AG04449 (cell line): ENCODE data around the gene PTPRM.

Experiments used
- CTCF ChIA-PET: fragments of 350-600 bp; formaldehyde crosslinking; extraction: SDS; loops from one replicate; lab custom pipeline; 2021; ENCODE audit warnings: antibody characterized with exemption; lab: Yijun Ruan, JAX
- POLR2A ChIA-PET: fragments of 400-600, 350-600 bp; formaldehyde crosslinking; extraction: SDS; loops from one replicate; lab custom pipeline; 2020; ENCODE audit warnings: antibody characterized with exemption, inconsistent platforms; lab: Yijun Ruan, JAX
- DNase-seq: peaks from one replicate; pipeline ENCODE4 v3.0.0-alpha.2; 2010; ENCODE audit warnings: low read depth, low spot score
- H3K4me3 ChIP-seq: 2 replicates; pipeline ENCODE4 v1.5.1; 2011; ENCODE audit warnings: low read depth, mild to moderate bottlenecking, control low read depth, low read length
- TF ChIP-seq, protein P1 (sequence below): IDR thresholded peaks from one replicate; pipeline ENCODE4 v1.5.1; 2011; ENCODE audit warnings: mild to moderate bottlenecking, moderate library complexity, low read length, control low read depth, inconsistent platforms; ENCODE audit not compliant: insufficient read depth; ENCODE audit errors: missing control alignments

The PTPRM gene

DNA sequence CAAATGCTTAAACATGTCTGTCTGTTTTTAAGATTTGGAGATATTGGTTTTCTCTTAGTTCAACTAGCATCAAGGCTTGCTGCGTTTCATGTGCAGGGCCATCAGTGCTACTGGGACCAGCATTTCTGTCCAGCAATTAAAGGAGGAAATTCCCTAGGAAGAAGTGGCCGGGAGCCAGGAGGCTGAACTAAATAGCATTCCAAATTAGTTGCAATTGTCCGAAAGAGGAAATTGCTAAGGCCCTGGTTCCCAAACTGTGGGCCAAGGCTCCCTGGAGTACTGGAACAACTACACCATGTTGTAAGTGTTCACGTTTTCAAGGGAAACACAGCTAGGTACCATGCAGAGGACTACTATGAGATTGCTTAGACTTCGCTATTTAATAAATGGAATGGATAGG, 257.9 kb downstream of the PTPRM start:
- DNase-seq = no peak
- TF ChIP-seq, protein P1, sequence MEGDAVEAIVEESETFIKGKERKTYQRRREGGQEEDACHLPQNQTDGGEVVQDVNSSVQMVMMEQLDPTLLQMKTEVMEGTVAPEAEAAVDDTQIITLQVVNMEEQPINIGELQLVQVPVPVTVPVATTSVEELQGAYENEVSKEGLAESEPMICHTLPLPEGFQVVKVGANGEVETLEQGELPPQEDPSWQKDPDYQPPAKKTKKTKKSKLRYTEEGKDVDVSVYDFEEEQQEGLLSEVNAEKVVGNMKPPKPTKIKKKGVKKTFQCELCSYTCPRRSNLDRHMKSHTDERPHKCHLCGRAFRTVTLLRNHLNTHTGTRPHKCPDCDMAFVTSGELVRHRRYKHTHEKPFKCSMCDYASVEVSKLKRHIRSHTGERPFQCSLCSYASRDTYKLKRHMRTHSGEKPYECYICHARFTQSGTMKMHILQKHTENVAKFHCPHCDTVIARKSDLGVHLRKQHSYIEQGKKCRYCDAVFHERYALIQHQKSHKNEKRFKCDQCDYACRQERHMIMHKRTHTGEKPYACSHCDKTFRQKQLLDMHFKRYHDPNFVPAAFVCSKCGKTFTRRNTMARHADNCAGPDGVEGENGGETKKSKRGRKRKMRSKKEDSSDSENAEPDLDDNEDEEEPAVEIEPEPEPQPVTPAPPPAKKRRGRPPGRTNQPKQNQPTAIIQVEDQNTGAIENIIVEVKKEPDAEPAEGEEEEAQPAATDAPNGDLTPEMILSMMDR = no peak
- H3K4me3 ChIP-seq = no peak overlapping the region
- POLR2A ChIA-PET = no interaction called here
- CTCF ChIA-PET = no interaction called here

DNA sequence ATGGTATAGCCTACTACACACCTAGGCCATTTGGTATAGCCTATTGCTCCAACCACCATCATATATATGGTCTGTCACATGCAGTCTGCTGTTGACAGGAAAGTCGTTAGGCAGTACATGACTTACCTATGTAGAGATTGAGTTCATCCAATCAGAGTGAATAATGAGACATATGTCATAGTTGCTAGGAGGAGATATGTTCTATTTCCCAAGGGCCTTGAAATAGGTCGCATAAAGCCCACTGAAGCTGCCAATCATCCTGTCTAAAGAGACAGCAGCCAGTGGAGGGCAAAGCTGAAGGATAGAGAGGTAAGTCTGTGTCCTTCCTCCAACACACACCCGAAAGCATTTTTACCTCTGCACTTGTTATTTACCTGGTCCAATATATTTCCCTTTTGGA, 263.4 kb downstream of the PTPRM start:
- ChIA-PET CTCF (no interaction called here), POLR2A (no interaction called here)
- TF ChIP-seq, protein P1 = no peak
- H3K4me3 ChIP-seq = no peak overlapping the region
- DNase-seq = no peak

DNA sequence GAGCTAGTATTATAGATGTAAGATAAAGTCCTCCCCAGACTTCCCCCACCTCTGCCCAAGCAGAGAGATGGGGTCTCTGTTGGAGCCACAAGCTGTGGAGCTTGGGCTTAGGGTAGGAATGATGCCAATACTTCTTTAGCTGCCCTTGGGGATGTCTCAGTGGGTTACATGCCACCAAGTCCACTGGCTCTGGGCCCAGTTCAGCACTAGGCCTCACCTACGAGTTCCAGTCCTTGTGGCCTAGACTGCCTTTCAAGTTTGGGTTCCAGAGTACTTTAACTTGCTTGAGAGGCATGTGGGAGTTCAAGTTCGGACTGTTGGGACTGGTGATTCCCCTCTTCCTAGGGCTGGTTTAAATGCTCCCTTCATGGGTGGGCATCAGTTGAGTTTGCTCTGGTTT, 272.4 kb downstream of the PTPRM start:
- TF ChIP-seq, protein P1 = no peak
- POLR2A ChIA-PET = no interaction called here
- CTCF ChIA-PET = no interaction called here
- H3K4me3 ChIP-seq = no peak overlapping the region
- DNase-seq = no peak

DNA sequence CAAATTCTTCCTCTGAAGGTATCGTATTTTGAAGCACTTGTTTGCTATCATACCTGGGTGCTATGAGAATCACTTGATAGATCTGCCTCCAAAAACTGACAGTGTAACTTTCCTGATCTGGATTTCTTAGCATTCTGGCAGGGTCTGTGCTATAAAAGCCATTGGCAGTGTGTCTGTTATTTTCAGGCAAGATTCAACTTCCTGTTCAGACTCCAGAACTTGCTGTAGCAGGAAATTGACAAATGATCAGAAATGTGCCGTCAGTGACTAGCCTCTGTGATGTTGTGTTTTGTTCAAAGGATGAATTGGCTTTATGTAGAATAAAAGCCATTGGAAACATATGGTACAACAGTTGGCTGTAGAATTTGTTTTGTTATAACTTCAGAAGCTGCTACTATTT, 273.3 kb downstream of the PTPRM start:
- H3K4me3 ChIP-seq = no peak overlapping the region
- CTCF ChIA-PET = no interaction called here
- TF ChIP-seq, protein P1 = no peak
- DNase-seq = no peak
- POLR2A ChIA-PET = no interaction called here

DNA sequence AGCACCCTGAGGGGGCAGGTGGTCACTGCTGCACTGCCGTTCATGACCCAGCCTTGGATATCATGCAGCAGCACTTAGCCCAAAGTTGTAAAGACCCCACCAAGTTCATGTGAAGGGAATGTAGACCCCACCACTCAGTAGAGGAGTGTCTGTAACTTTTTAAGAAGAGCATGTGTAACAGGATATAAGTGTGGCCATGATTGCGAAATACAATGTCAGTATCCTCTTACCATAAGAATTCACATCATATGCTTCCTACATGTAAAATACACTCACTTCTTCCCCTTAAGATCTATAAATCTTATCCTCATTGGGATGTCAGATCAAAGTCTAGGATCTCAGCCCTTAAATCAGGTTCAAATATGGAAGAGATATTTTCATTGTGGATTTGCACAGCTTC, 276.9 kb downstream of the PTPRM start:
- TF ChIP-seq, protein P1 = no peak
- ChIA-PET POLR2A (no interaction called here), CTCF (no interaction called here)
- H3K4me3 ChIP-seq = no peak overlapping the region
- no peak for DNase-seq

DNA sequence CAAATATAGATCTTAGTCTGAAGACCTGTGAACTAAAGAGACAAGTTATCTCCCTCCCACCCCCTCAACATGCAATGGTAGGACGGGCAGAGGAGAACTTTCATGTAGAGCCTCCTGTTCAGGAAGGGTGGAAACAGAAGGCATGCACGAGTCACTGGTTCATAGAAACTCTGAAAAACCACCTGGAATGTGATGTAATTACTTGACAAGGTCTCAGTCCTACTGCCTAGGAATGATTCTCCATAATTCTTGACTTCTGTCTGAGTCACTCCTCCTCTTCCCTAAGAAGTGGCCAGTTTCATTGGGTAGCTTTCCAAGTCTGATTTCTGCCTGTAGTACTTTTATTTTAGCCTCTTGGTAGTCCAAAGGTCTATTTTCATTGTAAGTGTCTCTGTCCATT, 277.3 kb downstream of the PTPRM start:
- TF ChIP-seq, protein P1 = no peak
- H3K4me3 ChIP-seq = no peak overlapping the region
- ChIA-PET CTCF (no interaction called here), POLR2A (interaction anchor here (0.6 kb wide), 1 partner anchor 49 kb away, joined by 3 read pairs; no protein-coding TSS in a partner anchor)
- DNase-seq = no peak
